Right ventricle myocardium inferior (tissue), 1 donor: ENCODE results near the gene GCH1. TPM values are rescaled to one million over a fixed set of nuclear protein-coding genes. Genes with fewer than 3 reads are reported as not detected.
A peak's percentile ranks its signal among the peaks of the same experiment; 100 is the strongest.
"Not testable (repeated sequence)": the region's sequence is repeated elsewhere in the genome, so short reads cannot be mapped to it uniquely, and the experiment has no call there.

Source experiments
- ATAC-seq: fragments of 200-7000 bp; cut with Tn5 transposase; one replicate; pipeline ENCODE4 v1.9.1; 2020; ENCODE audit warnings: mild to moderate bottlenecking, moderate library complexity
- DNase-seq: peaks from one replicate; pipeline ENCODE4 v3.0.0; 2021; ENCODE audit errors: missing footprints
- intact Hi-C: fragments of 100-400 bp; cut with DNase I; formaldehyde crosslinking; loops from one replicate; pipeline ENCODE4 v1.11.0; 2022
- total RNA-seq: library from RNA; stranded (reverse); fragmentation: NEBNext Ultra II Directional; extraction: Animal tissue kit (Norgen Biotek cat#: 25700); gene quantifications from one replicate; pipeline ENCODE4 v1.2.1, GENCODE V29; 2021
- donor health status: DM: no; HTN: yes; CAD: no; lungs with severe emphysema.

The GCH1 gene
- total RNA-seq, 1 donor from 2014 or later = 2.4 TPM

- intact Hi-C loops = no loop called here
- DNase-seq (no peak), ATAC-seq (no peak)
Measured at GRCh38 chr14:54916101-54916500, 13.5 kb upstream of the GCH1 start.

- ATAC-seq (no peak), DNase-seq (no peak)
- intact Hi-C loops = no loop called here
Measured at GRCh38 chr14:54909817-54910558, 7.4 kb upstream of the GCH1 start.

GRCh38 chr14:54908973-54909372 is 6.3 kb upstream of the GCH1 start:
- intact Hi-C loops, DNase-seq, ATAC-seq: not testable (repeated sequence)

GRCh38 chr14:54908190-54908589 is 5.6 kb upstream of the GCH1 start:
- DNase-seq (no peak), ATAC-seq (no peak)
- intact Hi-C loops = no loop called here

GRCh38 chr14:54906075-54906474 is 3.4 kb upstream of the GCH1 start:
- intact Hi-C loops = no loop called here
- no peak for ATAC-seq
- no peak for DNase-seq

- intact Hi-C loops = no loop called here
- DNase-seq (peak; percentile 89), ATAC-seq (peak; percentile 64)
Measured at GRCh38 chr14:54902143-54902520, 494 bp downstream of the GCH1 start.

GRCh38 chr14:54901380-54902142 is 1.1 kb downstream of the GCH1 start:
- intact Hi-C loops = no loop called here
- DNase-seq = no peak
- no peak for ATAC-seq

- DNase-seq = no peak
- intact Hi-C loops = loop anchor here (10.0 kb wide), 2 partner anchors 95 to 335 kb away; partner anchors contain the start of gene SAMD4A
Measured at GRCh38 chr14:54899573-54899972, 3.1 kb downstream of the GCH1 start.

GRCh38 chr14:54897809-54898555 is 4.6 kb downstream of the GCH1 start:
- intact Hi-C loops = loop anchor here (10.0 kb wide), 2 partner anchors 93 to 333 kb away; partner anchors contain the start of gene SAMD4A
- not testable (repeated sequence) for DNase-seq, ATAC-seq

More at GRCh38 chr14:54899573-54899972, 3.1 kb downstream of the GCH1 start:
- ATAC-seq = no peak

- no peak for DNase-seq
- no peak for ATAC-seq
- intact Hi-C loops = loop anchor here (10.0 kb wide), 2 partner anchors 91 to 331 kb away; partner anchors contain the start of gene SAMD4A
Measured at GRCh38 chr14:54895683-54896082, 6.9 kb downstream of the GCH1 start.

- ATAC-seq = no peak
- intact Hi-C loops = loop anchor here (10.0 kb wide), 2 partner anchors 90 to 330 kb away; partner anchors contain the start of gene SAMD4A
- DNase-seq = no peak
Measured at GRCh38 chr14:54894995-54895394, 7.6 kb downstream of the GCH1 start.

GRCh38 chr14:54893151-54893760 is 9.4 kb downstream of the GCH1 start:
- intact Hi-C loops = loop anchor here (10.0 kb wide), 2 partner anchors 88 to 328 kb away; partner anchors contain the start of gene SAMD4A
- no peak for ATAC-seq
- DNase-seq = no peak

- no peak for ATAC-seq
- intact Hi-C loops = loop anchor here (10.0 kb wide), 2 partner anchors 87 to 327 kb away; partner anchors contain the start of gene SAMD4A
- DNase-seq = no peak
Measured at GRCh38 chr14:54891471-54892245, 11.0 kb downstream of the GCH1 start.

- intact Hi-C loops = loop anchor here (10.0 kb wide), 2 partner anchors 86 to 326 kb away; partner anchors contain the start of gene SAMD4A
- no peak for ATAC-seq
- no peak for DNase-seq
Measured at GRCh38 chr14:54890788-54891187, 11.8 kb downstream of the GCH1 start.

GRCh38 chr14:54889919-54890318 is 12.7 kb downstream of the GCH1 start:
- DNase-seq (no peak), ATAC-seq (no peak)
- intact Hi-C loops = loop anchor here (10.0 kb wide), 2 partner anchors 85 to 325 kb away; partner anchors contain the start of gene SAMD4A

- peak; percentile 30 for ATAC-seq
- no peak for DNase-seq
Measured at GRCh38 chr14:54882521-54882920, 20.1 kb downstream of the GCH1 start.

GRCh38 chr14:54881761-54882401 is 20.7 kb downstream of the GCH1 start:
- DNase-seq (no peak), ATAC-seq (peak; percentile 65)
- intact Hi-C loops = no loop called here

More at GRCh38 chr14:54882521-54882920, 20.1 kb downstream of the GCH1 start:
- intact Hi-C loops = no loop called here
